Heart right ventricle (tissue), 16 donors: ENCODE data around the gene TMEM18. TPM values are rescaled to one million over a fixed set of nuclear protein-coding genes. Genes with fewer than 3 reads are reported as not detected.
A peak's percentile ranks its signal among the peaks of the same experiment; 100 is the strongest.

Experiments
- ATAC-seq, 8 donors: fragments of 200-7000 bp; cut with Tn5 transposase; one replicate each; pipeline ENCODE4 v1.9.1; 2020; ENCODE audit warnings: mild to moderate bottlenecking in 8 of 8, moderate library complexity in 8 of 8, moderate number of reproducible peaks in 1 of 8
- DNase-seq, 2 donors: peaks; one replicate each; pipeline ENCODE4 v3.0.0-alpha.2; 2020
- H3K27ac ChIP-seq, 10 donors: fragments of 200-600 bp; sonication (generic) in 2 of 10; one replicate each; pipeline versions ENCODE4 v1.5.0 to v1.8.0; 2020 to 2022; ENCODE audit warnings: mild to moderate bottlenecking in 3 of 10
- H3K27me3 ChIP-seq, 7 donors: fragments of 200-600 bp; one replicate each; pipeline ENCODE4 v1.8.0; 2021 to 2022; ENCODE audit warnings: mild to moderate bottlenecking in 2 of 7
- H3K36me3 ChIP-seq, 9 donors: fragments of 200-600 bp; sonication (generic) in 1 of 9; one replicate each; pipeline versions ENCODE4 v1.5.0 to v1.8.0; 2020 to 2022; ENCODE audit warnings: mild to moderate bottlenecking in 2 of 9
- H3K4me1 ChIP-seq, 9 donors: fragments of 200-600 bp; sonication (generic) in 1 of 9; one replicate each; pipeline versions ENCODE4 v1.5.0 to v1.8.0; 2020 to 2022; ENCODE audit warnings: mild to moderate bottlenecking in 4 of 9
- H3K4me3 ChIP-seq, 10 donors: fragments of 200-600 bp; sonication (generic) in 2 of 10; one replicate each; pipeline versions ENCODE4 v1.5.0 to v1.8.0; 2020 to 2022; ENCODE audit warnings: mild to moderate bottlenecking in 7 of 10, moderate library complexity in 2 of 10
- H3K9me3 ChIP-seq, 11 donors: fragments of 200-600 bp in 10 of 11; sonication (generic) in 2 of 11; one replicate each; pipeline versions ENCODE4 v1.5.0 to v1.8.0; 2013 to 2022; ENCODE audit warnings: mild to moderate bottlenecking in 2 of 11, control low read depth in 1 of 11, moderate library complexity in 1 of 11
- CTCF ChIP-seq, 9 donors: fragments of 200-600 bp; sonication (generic) in 2 of 9; IDR thresholded peaks; one replicate each; pipeline versions ENCODE4 v1.5.0 to v1.8.0; 2021 to 2022; ENCODE audit warnings: antibody characterized with exemption in 9 of 9, mild to moderate bottlenecking in 5 of 9, moderate library complexity in 1 of 9
- WGBS, 2 donors: extraction: QIAGEN DNeasy Blood & Tissue Kit; methylation state at CpG; one replicate each; pipeline ENCODE4 v1.1.7; 2013; ENCODE audit warnings: inconsistent platforms in 1 of 2; 5-methylcytosine and 5-hydroxymethylcytosine counted together
- intact Hi-C, 10 donors: fragments of 100-400 bp; cut with DNase I; formaldehyde crosslinking; loops; one replicate each; pipeline versions ENCODE4 v1.11.1 to v1.14.2; 2022
- polyA plus RNA-seq, 2 donors: library from polyadenylated mRNA; stranded (reverse); fragments of 200-250 nt; gene quantifications; one replicate each; pipeline ENCODE4 v1.2.3, GENCODE V29; 2013
- total RNA-seq, 10 donors: library from RNA; stranded (reverse); fragmentation: NEBNext Ultra II Directional in 3 of 10; extraction: Animal tissue kit (Norgen Biotek cat#: 25700) in 3 of 10; gene quantifications; one replicate each; pipeline versions ENCODE4 v1.2.1 to v1.2.4, GENCODE V29; 2021 to 2023
- donor health status: Arrhythmogenic right ventricular cardiomyopathy.
- donor health status: ischemic (EF 13 %, LVEDD 7.1; RV severe dilation, severe dysfunction).
- donor health status: healthy with polysubstance abuse.
- donor health status: DM: no; HTN: yes; CAD: no.
- donor health status: DM: no; HTN: no; CAD: no.
- donor health status: ischemic (EF 25% LVEDD 6.9; RV normal size, moderate dysfunction).
- donor health status: ischemic (EF 25% LVEDD 5.7; RV mildly dilated, moderate dysfunction).
- donor health status: healthy.
- donor health status: DM: yes; HTN: yes; CAD: no.
- donor health status: Ischemic cardiomyopathy.
- donor health status: ischemic (EF 35%, LVEDD 5.7; RV mildly dilated, moderate dysfunction).
- donor health status: nonischemic (EF 11% LVEDD 7.7; RV severe dilation, severe dysfunction).
- donor health status: DM: yes; HTN: yes; CAD: no.
- donor health status: PGD.
- donor health status: ischemic (EF 29% LVEDD 5.4; RV normal size, mild dysfunction).
- donor health status: nonischemic (EF 23%, LVEDD 6.1; RV moderate dilation, normal function).

TMEM18 gene
- total and polyA plus RNA-seq, 12 donors = 10.1 to 21.9 (median 12.2) TPM

GRCh38 chr2:672606-672905, 4.7 kb downstream of the TMEM18 start:
- DNase-seq = no peak
- Histone ChIP-seq H3K36me3 (peaks cover 0 to 61% (median 19%) of the 10 kb centered on the region in 9 donors), H3K27me3 (no peaks in the 10 kb centered on the region), H3K4me1 (peaks cover 0 to 23% (median 6%) of the 10 kb centered on the region in 9 donors), H3K27ac (peak overlapping the region in 1 of 10 donors; percentile 14), H3K4me3 (no peak overlapping the region), H3K9me3 (no peaks in the 10 kb centered on the region)
- no peak for TF ChIP-seq CTCF (IDR thresholded peaks at IDR 0.05)
- no peak for ATAC-seq
- intact Hi-C loops = no loop called here
- WGBS, 2 donors = 96% methylated on average over 13 of the region's 13 CpGs

- peaks cover 0 to 23% (median 6%) of the 10 kb centered on the region in 9 donors for H3K4me1 ChIP-seq
- no peak overlapping the region for H3K4me3 ChIP-seq
- no peaks in the 10 kb centered on the region for H3K9me3 ChIP-seq
- intact Hi-C loops = no loop called here
- peak overlapping the region in 1 of 10 donors; percentile 14 for H3K27ac ChIP-seq
- no peaks in the 10 kb centered on the region for H3K27me3 ChIP-seq
- peaks cover 0 to 67% (median 20%) of the 10 kb centered on the region in 9 donors for H3K36me3 ChIP-seq
- no peak for DNase-seq
- ATAC-seq = no peak
- no peak for TF ChIP-seq CTCF (IDR thresholded peaks at IDR 0.05)
- 81 to 91% methylated on average over 18 of the region's 18 CpGs for WGBS, 2 donors
These were observed 5.2 kb downstream of the TMEM18 start for GRCh38 chr2:671787-672605.

- ATAC-seq = no peak
- intact Hi-C loops = no loop called here
- no peak for DNase-seq
These were observed 6.1 kb downstream of the TMEM18 start for GRCh38 chr2:671072-671471.

DNA sequence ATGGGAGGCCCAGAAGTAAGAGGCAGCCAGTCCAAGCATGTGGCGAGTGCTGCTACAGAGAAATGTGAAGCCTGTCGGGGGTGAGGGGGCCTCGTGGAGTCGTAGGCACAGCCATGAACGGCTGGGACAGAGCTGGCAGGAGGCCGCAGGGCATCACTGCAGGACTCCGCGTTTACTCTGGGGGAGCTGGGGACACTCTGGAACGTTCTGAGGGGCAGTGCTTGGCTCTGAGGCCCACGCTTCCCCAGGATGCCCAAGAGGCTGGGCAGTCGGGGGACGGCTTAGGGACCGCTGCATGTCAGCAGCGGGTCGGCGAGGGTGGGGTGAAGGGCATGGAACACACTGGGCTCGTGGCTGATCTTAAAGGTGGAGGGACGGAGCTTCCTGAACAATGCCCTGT, 6.6 kb downstream of the TMEM18 start:
- H3K4me1 ChIP-seq = peaks cover 0 to 15% (median 0%) of the 10 kb centered on the region in 9 donors
- no peak for ATAC-seq
- H3K27me3 ChIP-seq = no peaks in the 10 kb centered on the region
- DNase-seq = no peak
- peaks cover 0 to 81% (median 27%) of the 10 kb centered on the region in 9 donors for H3K36me3 ChIP-seq
- 93 to 96% methylated on average over 18 of the region's 18 CpGs for WGBS, 2 donors
- intact Hi-C loops = no loop called here
- no peak for TF ChIP-seq CTCF (IDR thresholded peaks at IDR 0.05)
- no peak overlapping the region for H3K4me3 ChIP-seq
- H3K27ac ChIP-seq = no peak overlapping the region
- peaks cover 0 to 11% (median 0%) of the 10 kb centered on the region in 11 donors for H3K9me3 ChIP-seq

More at GRCh38 chr2:671072-671471, 6.1 kb downstream of the TMEM18 start:
- Histone ChIP-seq H3K36me3 (peaks cover 0 to 76% (median 27%) of the 10 kb centered on the region in 9 donors), H3K4me3 (no peak overlapping the region), H3K9me3 (peaks cover 0 to 7% (median 0%) of the 10 kb centered on the region in 11 donors), H3K27me3 (no peaks in the 10 kb centered on the region), H3K4me1 (peaks cover 0 to 20% (median 3%) of the 10 kb centered on the region in 9 donors), H3K27ac (no peak overlapping the region)
- 77 to 90% methylated on average over 8 of the region's 9 CpGs for WGBS, 2 donors
- no peak for TF ChIP-seq CTCF (IDR thresholded peaks at IDR 0.05)
